ENCODE data around the gene SLC13A2. TPM values are rescaled to one million over a fixed set of nuclear protein-coding genes. Genes with fewer than 3 reads are reported as not detected.

SLC13A2 gene
- total and polyA plus RNA-seq, 12 donors, result 0.03 to 1.6 (median 0.05) TPM; not detected in 9

GRCh38 chr17:28468781-28469180, 4.7 kb upstream of the SLC13A2 start:
- Histone ChIP-seq H3K4me3 (no peak overlapping the region), H3K27me3 (no peaks in the 10 kb centered on the region), H3K4me1 (replicated peaks in 1 of 2) (no peaks in the 10 kb centered on the region), H3K36me3 (replicated peaks in 1 of 2) (no peaks in the 10 kb centered on the region), H3K9me3 (replicated peaks in 1 of 3) (no peaks in the 10 kb centered on the region), H3K27ac (no peak overlapping the region)
- intact Hi-C loops (cut with DNase I), result loop anchor here in 1 of 2 donors (10.0 kb wide), 1 partner anchor 64 kb away; the partner anchor contains the start of gene SLC46A1
- TF ChIP-seq CTCF (IDR thresholded peaks at IDR 0.05), result no peak
- no peak for TF ChIP-seq POLR2A (IDR thresholded peaks at IDR 0.05)
- no peak for DNase-seq

- WGBS, 4 donors, result 81 to 83% (median 82%) methylated on average over 8 of the region's 8 CpGs
- Histone ChIP-seq H3K4me1 (replicated peaks in 1 of 2) (no peaks in the 10 kb centered on the region), H3K9me3 (replicated peaks in 1 of 3) (no peaks in the 10 kb centered on the region), H3K27ac (no peak overlapping the region), H3K36me3 (replicated peaks in 1 of 2) (no peaks in the 10 kb centered on the region), H3K27me3 (no peaks in the 10 kb centered on the region), H3K4me3 (no peak overlapping the region)
- TF ChIP-seq CTCF (IDR thresholded peaks at IDR 0.05) (no peak), POLR2A (IDR thresholded peaks at IDR 0.05) (no peak)
- intact Hi-C loops (cut with DNase I), result loop anchor here in 1 of 2 donors (10.0 kb wide), 1 partner anchor 65 kb away; the partner anchor contains the start of gene SLC46A1
- no peak for DNase-seq
Measured at GRCh38 chr17:28469376-28469775, 4.1 kb upstream of the SLC13A2 start.

DNA sequence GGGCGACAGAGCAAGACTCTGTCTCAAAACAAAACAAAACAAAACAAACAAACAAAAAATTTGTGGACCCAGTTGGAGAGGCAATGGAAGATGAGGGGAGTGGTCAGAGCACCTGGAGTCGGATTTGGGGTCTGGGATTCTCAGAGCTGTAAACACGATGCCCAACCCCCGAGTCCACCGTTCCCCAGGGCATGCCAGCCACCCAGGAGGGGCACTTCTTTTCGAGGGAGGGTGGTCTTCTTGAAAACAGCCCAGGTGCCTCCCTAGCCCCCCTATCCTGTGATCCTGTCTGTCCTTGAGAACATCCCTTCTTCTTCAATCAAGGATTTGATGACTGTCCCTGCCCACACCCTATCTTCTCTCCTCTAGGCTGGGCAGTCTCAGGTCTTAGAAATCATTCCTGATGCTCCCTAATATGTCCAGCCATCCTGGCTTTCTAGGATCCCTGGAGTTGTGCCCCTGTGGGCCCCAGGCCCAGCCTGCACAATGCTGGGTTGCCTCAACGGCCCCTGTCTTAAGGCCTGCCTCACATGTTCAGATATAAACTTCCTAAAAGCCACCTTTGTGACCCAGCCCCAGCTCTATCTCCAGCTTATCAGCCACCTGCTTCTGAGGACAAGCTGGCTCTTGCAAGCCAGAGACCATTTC, 3.1 kb upstream of the SLC13A2 start:
- Histone ChIP-seq H3K4me3 (no peak overlapping the region), H3K27ac (no peak overlapping the region), H3K27me3 (no peaks in the 10 kb centered on the region), H3K9me3 (replicated peaks in 1 of 3) (no peaks in the 10 kb centered on the region), H3K36me3 (replicated peaks in 1 of 2) (no peaks in the 10 kb centered on the region), H3K4me1 (replicated peaks in 1 of 2) (no peaks in the 10 kb centered on the region)
- no peak for TF ChIP-seq POLR2A (IDR thresholded peaks at IDR 0.05)
- TF ChIP-seq CTCF (IDR thresholded peaks at IDR 0.05), result no peak
- intact Hi-C loops (cut with DNase I), result no loop called here
- peak in 1 of 7 donors; percentile 9 for DNase-seq
- WGBS, 4 donors, result 82 to 91% (median 87%) methylated on average over 7 of the region's 7 CpGs

DNA sequence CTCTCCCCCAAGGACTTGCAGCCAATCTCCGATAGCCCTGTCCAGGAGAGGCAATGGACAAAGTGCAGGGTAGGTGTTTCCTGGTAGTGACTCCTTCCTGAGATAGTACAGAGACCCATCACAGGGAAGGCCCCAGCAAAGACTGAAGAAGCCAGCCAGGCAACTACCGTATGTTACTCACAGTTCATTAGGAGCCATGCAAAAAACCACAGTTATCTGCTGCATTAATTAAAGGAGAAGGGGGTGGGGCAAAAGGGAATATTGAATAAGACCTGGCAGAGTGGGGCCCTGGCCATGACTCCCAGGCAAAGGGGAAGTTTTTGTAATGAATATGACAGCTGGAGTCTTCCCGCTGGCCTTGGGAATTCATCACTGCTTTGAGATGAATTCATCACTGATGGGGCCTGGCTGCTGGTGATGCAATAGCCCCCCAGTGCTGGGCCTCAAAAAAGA, 2.5 kb upstream of the SLC13A2 start:
- Histone ChIP-seq H3K4me1 (replicated peaks in 1 of 2) (no peaks in the 10 kb centered on the region), H3K27ac (no peak overlapping the region), H3K27me3 (no peaks in the 10 kb centered on the region), H3K4me3 (no peak overlapping the region), H3K9me3 (replicated peaks in 1 of 3) (no peaks in the 10 kb centered on the region), H3K36me3 (replicated peaks in 1 of 2) (no peaks in the 10 kb centered on the region)
- TF ChIP-seq POLR2A (IDR thresholded peaks at IDR 0.05) (no peak), CTCF (IDR thresholded peaks at IDR 0.05) (no peak)
- peak in 1 of 7 donors; percentile 7 for DNase-seq
- intact Hi-C loops (cut with DNase I), result no loop called here
- WGBS, 4 donors, result 70 to 86% (median 78%) methylated on average over 3 of the region's 3 CpGs

Measured in adrenal gland (tissue), 12 donors.